PC-3 (cell line): ENCODE data around the gene DLG2.

Experiments
- EZH2 ChIP-seq: fragments of 300-600 bp; sonication (generic); IDR thresholded peaks from one replicate; pipeline ENCODE4 v1.6.1; 2017; ENCODE audit warnings: antibody characterized with exemption, mild to moderate bottlenecking, low read length; ENCODE audit not compliant: unreplicated experiment
- TF ChIP-seq, protein P1 (sequence below): fragments of 300-600 bp; sonication (generic); conservative IDR thresholded peaks from 2 replicates; pipeline ENCODE4 v1.5.1; 2017; ENCODE audit warnings: antibody characterized with exemption, low read depth, mild to moderate bottlenecking, low read length

GRCh38 chr11:85530634-85531033 lies 96.5 kb downstream of the DLG2 start:
- TF ChIP-seq, protein P1, sequence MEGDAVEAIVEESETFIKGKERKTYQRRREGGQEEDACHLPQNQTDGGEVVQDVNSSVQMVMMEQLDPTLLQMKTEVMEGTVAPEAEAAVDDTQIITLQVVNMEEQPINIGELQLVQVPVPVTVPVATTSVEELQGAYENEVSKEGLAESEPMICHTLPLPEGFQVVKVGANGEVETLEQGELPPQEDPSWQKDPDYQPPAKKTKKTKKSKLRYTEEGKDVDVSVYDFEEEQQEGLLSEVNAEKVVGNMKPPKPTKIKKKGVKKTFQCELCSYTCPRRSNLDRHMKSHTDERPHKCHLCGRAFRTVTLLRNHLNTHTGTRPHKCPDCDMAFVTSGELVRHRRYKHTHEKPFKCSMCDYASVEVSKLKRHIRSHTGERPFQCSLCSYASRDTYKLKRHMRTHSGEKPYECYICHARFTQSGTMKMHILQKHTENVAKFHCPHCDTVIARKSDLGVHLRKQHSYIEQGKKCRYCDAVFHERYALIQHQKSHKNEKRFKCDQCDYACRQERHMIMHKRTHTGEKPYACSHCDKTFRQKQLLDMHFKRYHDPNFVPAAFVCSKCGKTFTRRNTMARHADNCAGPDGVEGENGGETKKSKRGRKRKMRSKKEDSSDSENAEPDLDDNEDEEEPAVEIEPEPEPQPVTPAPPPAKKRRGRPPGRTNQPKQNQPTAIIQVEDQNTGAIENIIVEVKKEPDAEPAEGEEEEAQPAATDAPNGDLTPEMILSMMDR = no peak
- no peak for TF ChIP-seq EZH2
